PC-3 (cell line): ENCODE data around the gene DHRS3. TPM values are rescaled to one million over a fixed set of nuclear protein-coding genes. Genes with fewer than 3 reads are reported as not detected.

Source experiments
- ATAC-seq: fragments of 200-7000 bp; cut with Tn5 transposase; 2 replicates; pipeline ENCODE4 v1.9.1; 2020; ENCODE audit warnings: mild to moderate bottlenecking, moderate library complexity
- BruUV-seq: library from RNA; stranded (reverse); fragments of 400-500 nt; replicated peaks from 2 replicates; lab custom pipeline; 2021; lab: Mats Ljungman, UMichigan
- CTCF ChIA-PET: fragments of 300-600 bp; sonication (Branson Sonifier 250); formaldehyde crosslinking; loops from one replicate; lab custom pipeline; 2022; ENCODE audit warnings: antibody characterized with exemption; lab: Charles Lee
- POLR2A ChIA-PET: fragments of 300-600 bp; sonication (Branson Sonifier 250); formaldehyde crosslinking; loops from one replicate; lab custom pipeline; 2022; ENCODE audit warnings: antibody characterized with exemption; ENCODE audit not compliant: unreplicated experiment; lab: Charles Lee
- DNase-seq: peaks from one replicate; pipeline ENCODE4 v3.0.0-alpha.2; 2015
- H2AFZ ChIP-seq: fragments of 300-600 bp; sonication (generic); 2 replicates; pipeline ENCODE4 v1.6.0; 2016; ENCODE audit warnings: antibody characterized with exemption, low read length
- H3F3A ChIP-seq: fragments of 300-600 bp; sonication (generic); one replicate; pipeline ENCODE4 v1.6.0; 2017; ENCODE audit warnings: antibody characterized with exemption, low read length, control low read depth, mild to moderate bottlenecking; ENCODE audit not compliant: unreplicated experiment
- H3K27ac ChIP-seq: fragments of 300-600 bp; sonication (generic); 2 replicates; pipeline ENCODE4 v1.5.1; 2016; ENCODE audit warnings: mild to moderate bottlenecking, low read length
- H3K27me3 ChIP-seq: fragments of 300-600 bp; sonication (generic); 2 replicates; pipeline ENCODE4 v1.6.1; 2016; ENCODE audit warnings: low read length, mixed read lengths
- H3K36me3 ChIP-seq: fragments of 300-600 bp; sonication (generic); 2 replicates; pipeline ENCODE4 v1.6.1; 2016; ENCODE audit warnings: low read depth, mixed run types, low read length, mixed read lengths
- H3K4me1 ChIP-seq: fragments of 300-600 bp; sonication (generic); 2 replicates; pipeline ENCODE4 v1.5.1; 2016; ENCODE audit warnings: low read length; ENCODE audit not compliant: insufficient read depth
- H3K4me2 ChIP-seq: fragments of 300-600 bp; sonication (generic); 2 replicates; pipeline ENCODE4 v1.6.0; 2016; ENCODE audit warnings: low read length
- H3K4me3 ChIP-seq: fragments of 300-600 bp; sonication (generic); 2 replicates; pipeline ENCODE4 v1.5.1; 2016; ENCODE audit warnings: mild to moderate bottlenecking, low read length, mixed read lengths
- H3K79me2 ChIP-seq: fragments of 300-600 bp; sonication (generic); 2 replicates; pipeline ENCODE4 v1.6.1; 2017; ENCODE audit warnings: low read length, mixed read lengths
- H3K9ac ChIP-seq: fragments of 300-600 bp; sonication (generic); 2 replicates; pipeline ENCODE4 v1.6.0; 2016; ENCODE audit warnings: mild to moderate bottlenecking, low read length
- H3K9me2 ChIP-seq: fragments of 300-600 bp; sonication (generic); replicated peaks from 2 replicates; pipeline ENCODE4 v1.6.1; 2016; ENCODE audit warnings: mixed run types, low read length, mixed read lengths
- H3K9me3 ChIP-seq: fragments of 300-600 bp; sonication (generic); 2 replicates; pipeline ENCODE4 v1.6.1; 2016; ENCODE audit warnings: low read length, mixed read lengths
- H4K20me1 ChIP-seq: fragments of 300-600 bp; sonication (generic); 2 replicates; pipeline ENCODE4 v1.6.1; 2016; ENCODE audit warnings: low read length, mixed read lengths
- CTCF ChIP-seq: fragments of 300-600 bp; sonication (generic); conservative IDR thresholded peaks from 2 replicates; pipeline ENCODE4 v1.5.1; 2017; ENCODE audit warnings: antibody characterized with exemption, low read depth, mild to moderate bottlenecking, low read length
- EZH2 ChIP-seq: fragments of 300-600 bp; sonication (generic); IDR thresholded peaks from one replicate; pipeline ENCODE4 v1.6.1; 2017; ENCODE audit warnings: antibody characterized with exemption, mild to moderate bottlenecking, low read length; ENCODE audit not compliant: unreplicated experiment
- EZH2phosphoT487 ChIP-seq: fragments of 300-600 bp; sonication (generic); IDR thresholded peaks from 2 replicates; pipeline ENCODE4 v1.6.1; 2018; ENCODE audit warnings: mild to moderate bottlenecking, antibody characterized with exemption, low read length, borderline replicate concordance
- intact Hi-C: fragments of 100-400 bp; cut with micrococcal nuclease; formaldehyde crosslinking; loops from 2 replicates; pipeline ENCODE4 v1.9.0; 2023
- total RNA-seq: library from RNA; depleted of rRNA; stranded (reverse); fragments of >200 nt; gene quantifications from 2 replicates; pipeline ENCODE4 v1.2.3, GENCODE V29; 2014

DHRS3 gene
- total RNA-seq, 1 experiment from 2014 or later = 105 TPM

DNA sequence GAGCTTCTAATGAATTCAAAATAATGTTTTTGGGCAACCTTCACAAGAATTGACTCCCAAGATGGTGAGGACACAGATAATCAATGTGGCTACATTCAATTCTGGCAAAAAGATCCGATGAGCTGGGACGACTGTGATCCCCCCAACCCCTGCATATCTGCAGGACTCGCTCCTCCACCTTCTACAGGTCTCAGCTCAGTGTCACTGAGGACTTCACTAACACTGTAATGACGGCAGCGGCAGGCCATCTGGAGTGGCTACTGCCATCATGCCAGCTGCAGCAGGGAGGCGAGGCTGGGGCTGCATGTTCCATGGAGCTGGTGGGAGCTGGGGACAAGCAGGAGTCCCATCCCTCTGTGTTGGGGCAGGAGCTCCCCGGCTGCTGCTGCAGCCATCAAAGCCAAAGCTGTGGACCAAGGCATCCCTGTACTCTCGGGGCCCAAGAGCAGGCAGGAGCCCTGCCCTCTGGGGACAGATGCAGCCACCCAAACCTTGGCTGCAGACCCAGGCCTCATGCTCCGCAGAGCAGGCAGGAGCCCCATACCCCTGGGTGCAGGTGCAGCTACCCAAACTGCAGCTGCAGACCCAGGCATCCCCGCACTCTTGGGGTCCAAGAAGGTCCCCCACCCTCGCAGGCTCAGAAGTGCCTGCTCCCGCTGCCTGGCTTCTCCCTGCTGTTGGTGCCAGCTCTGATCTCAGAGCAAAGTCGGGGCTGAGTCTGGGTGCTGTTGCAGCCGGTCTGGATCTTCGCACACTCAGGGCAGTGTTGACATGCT lies 12.2 kb upstream of the DHRS3 start:
- no peak for DNase-seq
- intact Hi-C loops = no loop called here
- CTCF ChIA-PET = no interaction called here
- no peak overlapping the region for H3K4me2 ChIP-seq
- H3K27me3 ChIP-seq = no peaks in the 10 kb centered on the region
- H4K20me1 ChIP-seq = no peaks in the 10 kb centered on the region
- no peak for ATAC-seq
- TF ChIP-seq EZH2phosphoT487 = no peak
- TF ChIP-seq CTCF = no peak
- TF ChIP-seq EZH2 = no peak
- no peaks in the 10 kb centered on the region for H3F3A ChIP-seq
- H3K4me1 ChIP-seq = no peaks in the 10 kb centered on the region
- no peak overlapping the region for H3K4me3 ChIP-seq
- no peak overlapping the region for H3K9ac ChIP-seq
- H3K9me3 ChIP-seq = no peaks in the 10 kb centered on the region
- no peaks in the 10 kb centered on the region for H3K9me2 ChIP-seq
- H2AFZ ChIP-seq = no peak overlapping the region
- H3K79me2 ChIP-seq = no peaks in the 10 kb centered on the region
- no TSS peak for BruUV-seq
- H3K36me3 ChIP-seq = no peaks in the 10 kb centered on the region
- no peak overlapping the region for H3K27ac ChIP-seq
- POLR2A ChIA-PET = no interaction called here

DNA sequence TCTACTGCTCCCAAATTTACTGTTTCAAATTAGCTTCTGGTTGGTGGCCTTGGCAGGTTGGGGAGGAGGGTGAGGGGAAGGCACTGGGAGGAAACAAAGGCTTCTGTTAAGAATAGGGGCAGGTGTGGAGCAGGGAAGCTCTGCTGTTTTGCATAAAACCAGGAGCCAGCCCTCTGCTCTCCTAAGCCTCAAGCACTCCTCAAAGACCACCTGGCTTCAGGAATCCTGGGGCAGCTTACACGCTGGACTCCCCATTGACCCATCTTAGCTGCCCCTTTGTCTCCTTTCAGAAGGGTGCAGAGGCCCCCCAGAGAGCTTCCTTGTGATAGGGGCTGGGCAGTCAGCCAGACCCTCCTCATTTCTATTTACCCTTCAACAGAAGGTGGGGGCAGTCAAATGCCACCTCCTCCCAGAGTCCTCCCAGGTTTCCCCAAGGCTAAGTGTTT lies 11.5 kb upstream of the DHRS3 start:
- H3K4me2 ChIP-seq = no peak overlapping the region
- intact Hi-C loops = no loop called here
- TF ChIP-seq EZH2phosphoT487 = no peak
- no peak for TF ChIP-seq CTCF
- TF ChIP-seq EZH2 = no peak
- no peaks in the 10 kb centered on the region for H4K20me1 ChIP-seq
- no peak overlapping the region for H3K4me3 ChIP-seq
- no peaks in the 10 kb centered on the region for H3K9me2 ChIP-seq
- no peaks in the 10 kb centered on the region for H3K27me3 ChIP-seq
- H2AFZ ChIP-seq = no peak overlapping the region
- ATAC-seq (no peak), DNase-seq (no peak)
- H3K27ac ChIP-seq = no peak overlapping the region
- no TSS peak for BruUV-seq
- H3K9me3 ChIP-seq = no peaks in the 10 kb centered on the region
- CTCF ChIA-PET = no interaction called here
- no peaks in the 10 kb centered on the region for H3F3A ChIP-seq
- POLR2A ChIA-PET = no interaction called here
- H3K4me1 ChIP-seq = no peaks in the 10 kb centered on the region
- no peak overlapping the region for H3K9ac ChIP-seq
- H3K36me3 ChIP-seq = no peaks in the 10 kb centered on the region
- no peaks in the 10 kb centered on the region for H3K79me2 ChIP-seq

DNA sequence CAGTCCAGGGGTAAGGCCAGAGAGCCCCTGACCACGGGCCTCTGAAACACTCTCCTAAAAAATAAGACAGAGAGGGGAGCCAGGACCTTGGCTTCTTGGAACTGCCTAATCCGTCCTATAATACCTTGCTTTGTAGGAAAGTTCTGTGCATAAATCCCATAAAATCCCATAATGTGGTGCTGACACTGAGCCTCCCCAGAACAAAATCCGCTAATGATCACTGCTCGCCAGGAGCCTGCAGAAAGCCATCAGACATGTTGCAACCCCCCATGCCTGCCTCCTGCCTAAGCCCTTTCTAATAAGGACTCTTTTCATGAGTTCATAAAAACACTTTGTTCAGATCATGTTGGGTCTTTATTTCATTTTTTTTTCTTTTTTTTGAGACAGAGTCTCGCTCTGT lies 9.3 kb upstream of the DHRS3 start:
- no peaks in the 10 kb centered on the region for H3K27me3 ChIP-seq
- H3K27ac ChIP-seq = no peak overlapping the region
- BruUV-seq = no TSS peak
- H3K9ac ChIP-seq = no peak overlapping the region
- no peak overlapping the region for H2AFZ ChIP-seq
- no peaks in the 10 kb centered on the region for H3K9me2 ChIP-seq
- H3K79me2 ChIP-seq = no peaks in the 10 kb centered on the region
- no peaks in the 10 kb centered on the region for H3F3A ChIP-seq
- ATAC-seq (no peak), DNase-seq (no peak)
- no peaks in the 10 kb centered on the region for H3K36me3 ChIP-seq
- CTCF ChIA-PET = no interaction called here
- H3K9me3 ChIP-seq = no peaks in the 10 kb centered on the region
- H3K4me3 ChIP-seq = no peak overlapping the region
- intact Hi-C loops = no loop called here
- TF ChIP-seq CTCF (no peak), EZH2 (no peak), EZH2phosphoT487 (no peak)
- no peaks in the 10 kb centered on the region for H3K4me1 ChIP-seq
- POLR2A ChIA-PET = no interaction called here
- no peaks in the 10 kb centered on the region for H4K20me1 ChIP-seq
- no peak overlapping the region for H3K4me2 ChIP-seq
